H9 (cell line): ENCODE data around the gene ACVR1C. TPM values are rescaled to one million over a fixed set of nuclear protein-coding genes. Genes with fewer than 3 reads are reported as not detected.

Experiments used
- DNase-seq: peaks from one replicate; pipeline ENCODE4 v3.0.0-alpha.2; 2017
- H2AFZ ChIP-seq: one replicate; pipeline ENCODE4 v1.6.1; 2013; ENCODE audit warnings: mild to moderate bottlenecking, low read length, control low read depth, moderate library complexity
- H2AK5ac ChIP-seq: 2 replicates; pipeline ENCODE4 v1.6.1; 2013; ENCODE audit warnings: low read length, control low read depth, mixed read lengths; ENCODE audit not compliant: insufficient read length
- H2BK120ac ChIP-seq: one replicate; pipeline ENCODE4 v1.6.1; 2013; ENCODE audit warnings: low read depth, mild to moderate bottlenecking, low read length, control low read depth, inconsistent platforms; ENCODE audit not compliant: poor library complexity, severe bottlenecking
- H2BK12ac ChIP-seq: 2 replicates; pipeline ENCODE4 v1.6.1; 2013; ENCODE audit warnings: low read length, control low read depth, mixed read lengths, low read depth; ENCODE audit not compliant: insufficient read length
- H2BK15ac ChIP-seq: 2 replicates; pipeline ENCODE4 v1.6.1; 2013; ENCODE audit warnings: low read depth, low read length, control low read depth
- H2BK20ac ChIP-seq: one replicate; pipeline ENCODE4 v1.6.1; 2013; ENCODE audit warnings: low read depth, mild to moderate bottlenecking, low read length, control low read depth, inconsistent platforms; ENCODE audit not compliant: poor library complexity, severe bottlenecking
- H2BK5ac ChIP-seq: 2 replicates; pipeline ENCODE4 v1.6.1; 2013; ENCODE audit warnings: low read length, control low read depth, mixed read lengths; ENCODE audit not compliant: insufficient read length
- H3K14ac ChIP-seq: 2 replicates; pipeline ENCODE4 v1.6.1; 2013; ENCODE audit warnings: low read length, control low read depth; ENCODE audit not compliant: insufficient read depth
- H3K18ac ChIP-seq: 2 replicates; pipeline ENCODE4 v1.6.1; 2013; ENCODE audit warnings: low read depth, mild to moderate bottlenecking, mixed read lengths, low read length, control low read depth; ENCODE audit not compliant: insufficient read length
- H3K23ac ChIP-seq: 2 replicates; pipeline ENCODE4 v1.6.1; 2013; ENCODE audit warnings: low read length, control low read depth, mixed read lengths, low read depth; ENCODE audit not compliant: insufficient read length
- H3K23me2 ChIP-seq: 2 replicates; pipeline ENCODE4 v1.6.1; 2013; ENCODE audit warnings: low read depth, mild to moderate bottlenecking, mixed read lengths, low read length, control low read depth; ENCODE audit not compliant: insufficient read length, poor library complexity, severe bottlenecking
- H3K27ac ChIP-seq: 2 replicates; pipeline ENCODE4 v1.5.1; 2013; ENCODE audit warnings: low read length, control low read depth, mixed read lengths, low read depth; ENCODE audit not compliant: insufficient read length
- H3K27me3 ChIP-seq: 2 replicates; pipeline ENCODE4 v1.6.1; 2013; ENCODE audit warnings: low read length, control low read depth, inconsistent platforms; ENCODE audit not compliant: insufficient read depth
- H3K4ac ChIP-seq: 2 replicates; pipeline ENCODE4 v1.6.1; 2013; ENCODE audit warnings: low read depth, mild to moderate bottlenecking, control low read depth, inconsistent platforms, low read length, moderate library complexity
- H3K4me1 ChIP-seq: 2 replicates; pipeline ENCODE4 v1.6.1; 2013; ENCODE audit warnings: low read length, control low read depth, inconsistent platforms; ENCODE audit not compliant: insufficient read depth
- H3K4me2 ChIP-seq: 2 replicates; pipeline ENCODE4 v1.6.1; 2013; ENCODE audit warnings: low read length, control low read depth, mixed read lengths; ENCODE audit not compliant: insufficient read length, insufficient read depth
- H3K56ac ChIP-seq: 2 replicates; pipeline ENCODE4 v1.6.1; 2013; ENCODE audit warnings: low read depth, mild to moderate bottlenecking, mixed read lengths, low read length, control low read depth; ENCODE audit not compliant: insufficient read length
- H3K79me1 ChIP-seq: 2 replicates; pipeline ENCODE4 v1.6.1; 2013; ENCODE audit warnings: low read depth, mild to moderate bottlenecking, moderate library complexity, low read length, control low read depth, inconsistent platforms; ENCODE audit not compliant: insufficient read depth, poor library complexity, severe bottlenecking
- H3K79me2 ChIP-seq: 2 replicates; pipeline ENCODE4 v1.6.1; 2013; ENCODE audit warnings: low read length, control low read depth, inconsistent platforms; ENCODE audit not compliant: insufficient read depth
- H3K9ac ChIP-seq: 2 replicates; pipeline ENCODE4 v1.6.1; 2013; ENCODE audit warnings: low read length, control low read depth, mixed read lengths; ENCODE audit not compliant: insufficient read length; ENCODE audit errors: extremely low read depth
- H3K9me3 ChIP-seq: one replicate; pipeline ENCODE4 v1.6.1; 2013; ENCODE audit warnings: low read depth, low read length, inconsistent platforms; ENCODE audit not compliant: control insufficient read depth
- H3T11ph ChIP-seq: one replicate; pipeline ENCODE4 v1.6.1; 2013; ENCODE audit warnings: mild to moderate bottlenecking, low read length, control low read depth, inconsistent platforms
- H4K20me1 ChIP-seq: one replicate; pipeline ENCODE4 v1.6.1; 2013; ENCODE audit not compliant: control insufficient read depth, insufficient read length, insufficient read depth
- H4K5ac ChIP-seq: 2 replicates; pipeline ENCODE4 v1.6.1; 2013; ENCODE audit warnings: low read depth, mild to moderate bottlenecking, mixed read lengths, low read length, control low read depth; ENCODE audit not compliant: insufficient read length
- H4K8ac ChIP-seq: replicated peaks from 2 replicates; pipeline ENCODE4 v1.6.1; 2013; ENCODE audit warnings: low read length, control low read depth, mixed read lengths, low read depth; ENCODE audit not compliant: insufficient read length
- H4K91ac ChIP-seq: 2 replicates; pipeline ENCODE4 v1.6.1; 2013; ENCODE audit warnings: low read depth, mild to moderate bottlenecking, moderate library complexity, mixed read lengths, low read length, control low read depth; ENCODE audit not compliant: insufficient read length
- H3K27ac Mint-ChIP-seq, 3 experiments: 2 replicates in 2 of 3; 3 replicates in 1 of 3; pipeline ENCODE4 v1.8.0; 2020 to 2021; ENCODE audit warnings: mixed read lengths in 3 of 3, mild to moderate bottlenecking in 1 of 3, moderate library complexity in 1 of 3
- H3K27me3 Mint-ChIP-seq: 2 replicates; pipeline ENCODE4 v1.8.0; 2021; ENCODE audit warnings: low read depth, mild to moderate bottlenecking, moderate library complexity, mixed read lengths
- H3K36me3 Mint-ChIP-seq, 3 experiments: 2 replicates in 2 of 3; 3 replicates in 1 of 3; pipeline ENCODE4 v1.8.0; 2020 to 2021; ENCODE audit warnings: low read depth in 3 of 3, mixed read lengths in 3 of 3; ENCODE audit not compliant: insufficient read depth in 1 of 3
- H3K4me1 Mint-ChIP-seq, 2 experiments: 2 replicates each; pipeline ENCODE4 v1.8.0; 2020; ENCODE audit warnings: mixed read lengths in 2 of 2
- H3K4me3 Mint-ChIP-seq, 2 experiments: 2 replicates in 1 of 2; 3 replicates in 1 of 2; pipeline ENCODE4 v1.8.0; 2020 to 2021; ENCODE audit warnings: mild to moderate bottlenecking in 2 of 2, mixed read lengths in 2 of 2, moderate library complexity in 1 of 2
- H3K9me3 Mint-ChIP-seq, 2 experiments: 2 replicates in 1 of 2; 3 replicates in 1 of 2; pipeline ENCODE4 v1.8.0; 2020; ENCODE audit warnings: mild to moderate bottlenecking in 2 of 2, mixed read lengths in 2 of 2, moderate library complexity in 1 of 2
- WGBS: extraction: QIAGEN DNeasy Blood & Tissue Kit; methylation state at CpG from one replicate; pipeline ENCODE4 v1.1.7; 2013; ENCODE audit warnings: missing lambda C conversion rate, low lambda C conversion rate, mixed read lengths; ENCODE audit not compliant: insufficient read length; ENCODE audit errors: extremely low coverage; 5-methylcytosine and 5-hydroxymethylcytosine counted together
- total RNA-seq: library from RNA; stranded (reverse); gene quantifications from 2 replicates; pipeline ENCODE4 v1.2.1, GENCODE V29; 2021
- TF ChIP-seq, protein P1 (sequence below): fragments of 200-600 bp; sonication (generic); conservative IDR thresholded peaks from 3 replicates; pipeline ENCODE4 v1.8.0; 2021; ENCODE audit warnings: antibody characterized with exemption, mild to moderate bottlenecking

The ACVR1C gene
- total RNA-seq, 1 experiment from 2014 or later: 0.81 TPM

- no peaks in the 10 kb centered on the region for H3K4me1 ChIP-seq
- Mint-ChIP-seq H3K4me1 (peaks cover 2% of the 10 kb centered on the region in 2 experiments; a peak in 3 of 4 replicates), H3K9me3 (no peaks in the 10 kb centered on the region), H3K4me3 (no peak overlapping the region), H3K27me3 (no peaks in the 10 kb centered on the region), H3K27ac (no peak overlapping the region), H3K36me3 (no peaks in the 10 kb centered on the region)
- H4K91ac ChIP-seq: no peak overlapping the region
- H3K23ac ChIP-seq: no peak overlapping the region
- H3K4me2 ChIP-seq: no peak overlapping the region
- H3K14ac ChIP-seq: no peak overlapping the region
- no peak overlapping the region for H2AFZ ChIP-seq
- no peak overlapping the region for H3K18ac ChIP-seq
- H2BK12ac ChIP-seq: no peak overlapping the region
- H3K23me2 ChIP-seq: no peaks in the 10 kb centered on the region
- H2BK120ac ChIP-seq: no peak overlapping the region
- no peak overlapping the region for H3K27ac ChIP-seq
- H3K79me2 ChIP-seq: no peaks in the 10 kb centered on the region
- H3K9ac ChIP-seq: no peak overlapping the region
- no peak overlapping the region for H3K56ac ChIP-seq
- H3K27me3 ChIP-seq: no peaks in the 10 kb centered on the region
- H2BK5ac ChIP-seq: no peak overlapping the region
- H3K4ac ChIP-seq: no peak overlapping the region
- no peak overlapping the region for H4K5ac ChIP-seq
- H4K20me1 ChIP-seq: no peaks in the 10 kb centered on the region
- TF ChIP-seq, protein P1, sequence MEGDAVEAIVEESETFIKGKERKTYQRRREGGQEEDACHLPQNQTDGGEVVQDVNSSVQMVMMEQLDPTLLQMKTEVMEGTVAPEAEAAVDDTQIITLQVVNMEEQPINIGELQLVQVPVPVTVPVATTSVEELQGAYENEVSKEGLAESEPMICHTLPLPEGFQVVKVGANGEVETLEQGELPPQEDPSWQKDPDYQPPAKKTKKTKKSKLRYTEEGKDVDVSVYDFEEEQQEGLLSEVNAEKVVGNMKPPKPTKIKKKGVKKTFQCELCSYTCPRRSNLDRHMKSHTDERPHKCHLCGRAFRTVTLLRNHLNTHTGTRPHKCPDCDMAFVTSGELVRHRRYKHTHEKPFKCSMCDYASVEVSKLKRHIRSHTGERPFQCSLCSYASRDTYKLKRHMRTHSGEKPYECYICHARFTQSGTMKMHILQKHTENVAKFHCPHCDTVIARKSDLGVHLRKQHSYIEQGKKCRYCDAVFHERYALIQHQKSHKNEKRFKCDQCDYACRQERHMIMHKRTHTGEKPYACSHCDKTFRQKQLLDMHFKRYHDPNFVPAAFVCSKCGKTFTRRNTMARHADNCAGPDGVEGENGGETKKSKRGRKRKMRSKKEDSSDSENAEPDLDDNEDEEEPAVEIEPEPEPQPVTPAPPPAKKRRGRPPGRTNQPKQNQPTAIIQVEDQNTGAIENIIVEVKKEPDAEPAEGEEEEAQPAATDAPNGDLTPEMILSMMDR: no peak
- DNase-seq: no peak
- no peaks in the 10 kb centered on the region for H3K79me1 ChIP-seq
- no peaks in the 10 kb centered on the region for H3K9me3 ChIP-seq
- H2BK15ac ChIP-seq: no peak overlapping the region
- no peak overlapping the region for H4K8ac ChIP-seq
- H2AK5ac ChIP-seq: no peak overlapping the region
- WGBS: no CpG with 5 or more reads among the region's 1 CpG
- H2BK20ac ChIP-seq: no peak overlapping the region
- no peak overlapping the region for H3T11ph ChIP-seq
Measured at GRCh38 chr2:157662401-157662800, 33.7 kb upstream of the ACVR1C start.
